ENCODE results near the gene ALDH1A1.

DNA sequence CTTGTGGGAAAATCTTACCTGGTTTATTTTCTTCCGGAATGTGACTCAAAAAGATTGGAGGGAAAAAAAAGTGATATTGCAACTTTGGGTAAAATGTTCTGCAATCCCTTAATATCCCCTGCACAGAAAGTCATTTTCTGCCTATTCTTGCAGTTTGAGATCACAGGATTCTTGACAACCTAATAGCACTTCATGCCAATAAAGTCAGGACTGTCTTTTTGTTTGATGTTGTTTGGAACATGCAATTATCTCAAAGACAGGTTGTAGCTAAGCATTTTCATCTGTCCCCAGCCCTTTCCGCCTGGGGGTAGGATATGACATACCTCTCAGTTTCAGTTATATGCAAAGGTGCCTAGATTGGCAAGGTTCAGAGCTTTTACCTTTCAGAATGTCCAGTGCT, 63.9 kb downstream of the ALDH1A1 start:
- TF ChIP-seq, protein P1, sequence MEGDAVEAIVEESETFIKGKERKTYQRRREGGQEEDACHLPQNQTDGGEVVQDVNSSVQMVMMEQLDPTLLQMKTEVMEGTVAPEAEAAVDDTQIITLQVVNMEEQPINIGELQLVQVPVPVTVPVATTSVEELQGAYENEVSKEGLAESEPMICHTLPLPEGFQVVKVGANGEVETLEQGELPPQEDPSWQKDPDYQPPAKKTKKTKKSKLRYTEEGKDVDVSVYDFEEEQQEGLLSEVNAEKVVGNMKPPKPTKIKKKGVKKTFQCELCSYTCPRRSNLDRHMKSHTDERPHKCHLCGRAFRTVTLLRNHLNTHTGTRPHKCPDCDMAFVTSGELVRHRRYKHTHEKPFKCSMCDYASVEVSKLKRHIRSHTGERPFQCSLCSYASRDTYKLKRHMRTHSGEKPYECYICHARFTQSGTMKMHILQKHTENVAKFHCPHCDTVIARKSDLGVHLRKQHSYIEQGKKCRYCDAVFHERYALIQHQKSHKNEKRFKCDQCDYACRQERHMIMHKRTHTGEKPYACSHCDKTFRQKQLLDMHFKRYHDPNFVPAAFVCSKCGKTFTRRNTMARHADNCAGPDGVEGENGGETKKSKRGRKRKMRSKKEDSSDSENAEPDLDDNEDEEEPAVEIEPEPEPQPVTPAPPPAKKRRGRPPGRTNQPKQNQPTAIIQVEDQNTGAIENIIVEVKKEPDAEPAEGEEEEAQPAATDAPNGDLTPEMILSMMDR (IDR thresholded peaks at IDR 0.05; ENCODE audit: extremely low read depth in 1 of 2, insufficient read depth in 1 of 2, low read depth in 1 of 2, low read length in 2 of 2), result no peak
- TF ChIP-seq POLR2AphosphoS5 (IDR thresholded peaks at IDR 0.05; ENCODE audit: insufficient read depth, low read depth, low read length), result no peak
- TF ChIP-seq POLR2A (IDR thresholded peaks at IDR 0.05; ENCODE audit: low read depth, low read length), result no peak
- TF ChIP-seq FOS (IDR thresholded peaks at IDR 0.05; ENCODE audit: borderline replicate concordance, insufficient read depth, low read length), result no peak
- no peak for TF ChIP-seq MAX (IDR thresholded peaks at IDR 0.05; ENCODE audit: insufficient read depth, insufficient read length)
- TF ChIP-seq GATA2 (IDR thresholded peaks at IDR 0.05; ENCODE audit: insufficient read depth, insufficient read length, low read depth, low read length), result no peak
